C4-2B (cell line): ENCODE results near the gene GRID1.

ENCODE experiments used
- CTCF ChIP-seq: fragments of 450-650 bp; conservative IDR thresholded peaks from 2 replicates; pipeline ENCODE4 v1.5.1; 2017; ENCODE audit warnings: mild to moderate bottlenecking
- ZFX ChIP-seq: fragments of 450-650 bp; IDR thresholded peaks from 2 replicates; pipeline ENCODE4 v1.6.1; 2017

DNA sequence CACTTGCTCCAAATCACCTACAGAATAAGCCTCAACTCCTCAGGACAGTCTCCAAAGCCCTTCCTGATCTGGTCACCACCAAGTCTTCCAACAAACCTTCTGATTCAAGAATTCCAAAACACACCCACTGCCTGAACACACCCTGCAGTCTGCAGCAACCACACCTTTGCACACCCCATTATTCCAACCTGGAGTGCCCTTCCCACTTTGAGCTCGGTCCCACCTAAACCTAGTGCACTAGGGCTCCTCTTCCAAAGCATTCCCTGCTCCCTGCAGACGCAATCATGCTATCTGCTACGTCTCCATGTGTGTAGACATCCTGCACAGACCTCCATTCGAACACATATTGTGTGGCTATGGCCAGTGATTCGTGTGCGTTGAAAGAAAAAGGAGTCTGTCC, 289.3 kb downstream of the GRID1 start:
- TF ChIP-seq CTCF, result no peak
- no peak for TF ChIP-seq ZFX
